GM19455 (cell line): Measurements from ENCODE around the gene TMEM156.
"Not testable (repeated sequence)": the region's sequence is repeated elsewhere in the genome, so short reads cannot be mapped to it uniquely, and the experiment has no call there.

Experiments
- ATAC-seq: cut with Tn5 transposase; IDR thresholded peaks from one replicate; pipeline ENCODE4 v1.9.1; 2021; ENCODE audit not compliant: unreplicated experiment

Gene TMEM156

DNA sequence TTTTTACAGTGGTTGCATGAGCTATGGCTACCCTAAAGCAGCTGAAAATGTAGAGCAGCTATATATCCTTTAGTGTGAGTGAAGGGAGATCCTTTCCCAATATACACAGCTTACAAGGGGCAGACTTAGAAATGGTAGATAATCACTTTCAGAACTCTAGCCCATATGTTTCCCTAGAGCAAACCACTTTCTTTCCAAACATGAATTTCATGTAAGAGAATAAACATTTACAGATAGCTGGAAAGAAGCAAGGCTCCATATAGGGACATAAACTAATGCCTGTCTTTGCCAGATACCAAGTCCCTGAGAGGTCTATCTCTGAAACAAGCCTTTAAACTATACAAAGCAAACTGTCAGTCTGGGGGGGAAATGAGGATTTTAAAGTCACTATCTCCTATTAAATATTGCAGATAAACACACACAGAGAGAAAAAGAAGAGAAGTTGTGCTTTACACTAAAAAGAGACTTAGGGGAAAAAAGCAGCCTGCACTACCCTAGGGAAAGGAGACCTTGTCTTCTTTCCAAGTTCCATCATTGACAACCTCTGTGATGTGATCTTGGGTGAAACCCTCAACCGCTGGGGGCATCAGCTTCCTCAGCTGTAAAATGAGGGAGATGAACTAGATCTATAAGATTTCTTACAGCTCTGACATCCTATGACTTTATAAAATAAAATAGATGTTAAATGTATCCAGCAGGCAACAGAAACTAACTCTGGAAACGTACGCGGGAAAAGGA is 73.6 kb downstream of the TMEM156 start:
- ATAC-seq: no peak

DNA sequence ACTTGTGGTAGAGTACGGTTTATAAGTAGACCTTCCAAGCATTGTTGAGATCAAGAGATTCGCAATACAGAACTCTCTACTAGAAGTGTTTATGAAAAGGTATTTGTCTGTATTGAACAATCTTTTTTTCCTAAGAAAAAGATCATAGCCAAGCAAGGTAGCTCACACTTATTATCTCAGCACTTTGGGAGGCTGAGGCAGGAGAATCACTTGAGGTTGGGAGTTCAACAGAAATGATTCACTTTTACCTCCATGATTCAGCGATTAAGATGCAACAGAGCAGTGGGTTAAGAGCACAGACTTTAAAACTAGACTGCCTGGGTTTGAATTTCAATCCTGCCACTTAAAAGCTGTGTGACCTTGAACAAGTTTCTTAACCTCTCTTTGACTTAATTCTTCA is 74.3 kb downstream of the TMEM156 start:
- ATAC-seq: no peak

DNA sequence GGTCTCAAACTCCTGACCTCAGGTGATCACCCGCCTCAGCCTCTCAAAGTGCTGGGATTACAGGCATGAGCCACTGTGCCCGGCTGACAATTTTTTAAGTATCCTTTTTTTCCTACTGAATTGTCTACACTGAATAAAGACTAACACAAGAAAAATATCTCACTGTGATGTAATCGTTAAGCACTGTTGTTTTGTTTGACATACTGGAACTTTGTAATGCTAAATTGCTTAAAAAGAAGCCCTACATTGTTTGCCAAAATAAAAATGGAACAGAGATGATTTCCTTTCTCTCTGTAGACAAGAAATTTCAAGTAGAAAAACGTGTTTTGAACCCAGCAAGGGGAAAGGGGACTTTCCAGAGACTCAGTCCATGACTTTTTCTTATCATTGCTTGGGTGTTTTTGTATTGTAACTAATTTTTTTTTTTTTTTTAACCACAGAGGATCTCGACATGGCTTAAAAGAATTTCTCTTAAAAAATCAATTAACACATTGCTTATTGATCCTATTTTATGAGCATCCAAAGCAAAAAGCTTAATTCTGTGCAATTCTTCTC is 74.9 kb downstream of the TMEM156 start:
- no peak for ATAC-seq

DNA sequence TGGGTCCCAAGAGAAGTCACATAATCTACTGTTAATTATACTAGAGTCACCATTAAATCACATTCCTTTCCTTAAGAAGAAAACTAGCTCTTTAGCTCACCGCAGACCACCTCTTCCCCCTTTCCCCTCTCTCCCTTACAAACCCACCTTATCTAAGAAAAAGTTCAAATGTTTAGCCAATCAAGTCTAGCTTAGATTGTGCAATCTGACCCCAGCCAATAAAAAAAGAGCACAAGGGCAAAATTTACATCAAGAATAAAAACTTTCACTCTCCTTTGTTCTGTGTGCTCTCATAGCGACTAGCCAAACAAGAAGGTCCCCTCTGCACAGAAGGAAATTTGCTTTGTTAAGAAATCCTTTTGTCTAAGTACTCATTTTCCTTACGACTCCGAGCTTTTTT is 76.3 kb downstream of the TMEM156 start:
- ATAC-seq: no peak

DNA sequence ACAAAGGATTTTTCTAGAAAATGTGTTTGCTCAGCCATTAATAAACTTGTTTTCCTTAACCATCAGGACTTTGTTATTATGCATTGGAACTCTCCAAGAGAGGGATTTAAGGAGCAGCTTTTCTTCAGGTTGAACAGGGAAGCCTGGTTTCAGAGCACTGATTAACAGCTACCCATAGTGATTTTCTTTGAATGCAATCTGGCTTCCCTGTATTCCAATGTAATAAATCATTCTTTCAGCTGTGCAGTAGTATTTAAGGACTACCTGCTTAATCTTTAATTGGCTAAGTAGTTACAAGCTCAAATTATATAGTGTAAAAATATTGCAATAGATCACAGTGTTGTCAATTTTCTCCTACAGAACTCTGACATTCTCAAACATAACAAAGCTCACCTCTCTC is 77.5 kb downstream of the TMEM156 start:
- no peak for ATAC-seq

DNA sequence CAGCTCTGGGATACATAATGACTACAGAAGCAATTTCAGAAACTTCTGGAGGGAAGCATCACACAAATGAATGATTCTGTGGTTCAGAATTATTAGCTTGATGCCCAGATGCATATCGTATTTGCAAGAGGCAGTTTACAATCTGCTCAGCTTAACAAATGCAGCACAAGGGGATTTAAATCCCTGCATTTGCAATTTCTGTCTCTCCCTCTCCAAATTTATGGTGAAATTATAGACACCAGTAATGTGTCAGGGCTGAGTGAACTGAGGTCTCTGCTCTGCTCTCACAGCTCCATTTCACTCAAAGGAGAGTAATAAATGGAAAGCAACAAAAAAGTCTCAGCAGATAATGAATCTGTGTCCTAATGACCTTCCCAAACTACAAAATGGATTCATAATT is 80.2 kb downstream of the TMEM156 start:
- ATAC-seq: no peak

DNA sequence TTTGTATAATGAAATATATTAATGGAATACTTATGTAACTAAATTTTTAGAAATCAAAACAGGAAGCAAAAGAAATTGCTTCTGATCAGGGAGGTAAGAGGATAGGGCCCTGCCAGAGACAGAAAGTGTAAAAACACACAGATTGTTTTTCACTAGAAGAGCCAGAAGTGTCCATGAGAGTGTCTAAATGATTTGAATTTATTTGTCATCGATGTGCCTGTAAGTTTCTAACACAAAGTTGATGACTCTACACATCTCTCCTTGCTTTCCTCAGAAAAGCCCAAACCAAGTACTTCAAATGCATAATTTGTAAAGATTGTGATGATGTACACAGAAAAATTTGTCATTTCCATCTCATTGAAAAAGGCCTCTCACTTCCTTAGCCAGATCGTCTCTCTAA is 80.6 kb downstream of the TMEM156 start:
- ATAC-seq: no peak

DNA sequence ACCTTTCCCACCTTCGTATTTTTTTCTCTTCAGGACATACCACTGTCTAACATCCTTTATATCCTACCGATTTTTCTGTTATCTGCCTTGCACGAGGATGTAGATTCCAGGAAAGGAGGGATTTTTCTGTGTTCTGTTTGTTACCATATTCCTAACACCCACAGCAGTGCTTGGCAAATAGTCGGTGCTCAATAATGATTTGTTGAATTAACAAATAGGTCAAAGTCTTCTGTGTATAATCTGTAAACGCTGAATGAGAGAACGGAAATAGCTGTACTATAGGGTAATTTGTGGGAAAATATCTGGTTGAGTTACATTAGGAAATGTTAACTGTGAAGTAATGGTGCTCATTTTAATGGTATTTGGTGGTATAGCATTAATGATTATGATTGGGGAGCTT is 81.5 kb downstream of the TMEM156 start:
- ATAC-seq: no peak

DNA sequence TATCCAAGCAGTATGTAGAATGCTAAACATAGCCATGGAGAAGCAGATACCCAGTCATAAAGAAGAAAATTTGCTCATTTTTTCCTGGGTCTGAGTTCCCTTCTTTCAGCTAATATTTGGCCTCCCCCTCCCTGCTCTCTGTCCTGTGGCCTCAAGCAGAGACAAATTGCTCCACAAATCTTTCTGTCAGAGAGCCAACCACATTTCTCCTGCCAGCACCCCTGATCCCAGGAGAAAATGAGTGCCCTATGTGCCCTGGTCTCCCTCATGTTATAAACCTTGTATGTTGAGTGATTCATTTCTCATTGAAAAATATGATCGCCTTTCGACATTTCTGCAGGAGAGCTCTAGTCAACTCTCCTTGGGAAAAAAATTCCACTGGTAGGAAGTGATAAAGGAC is 82.0 kb downstream of the TMEM156 start:
- ATAC-seq: no peak

DNA sequence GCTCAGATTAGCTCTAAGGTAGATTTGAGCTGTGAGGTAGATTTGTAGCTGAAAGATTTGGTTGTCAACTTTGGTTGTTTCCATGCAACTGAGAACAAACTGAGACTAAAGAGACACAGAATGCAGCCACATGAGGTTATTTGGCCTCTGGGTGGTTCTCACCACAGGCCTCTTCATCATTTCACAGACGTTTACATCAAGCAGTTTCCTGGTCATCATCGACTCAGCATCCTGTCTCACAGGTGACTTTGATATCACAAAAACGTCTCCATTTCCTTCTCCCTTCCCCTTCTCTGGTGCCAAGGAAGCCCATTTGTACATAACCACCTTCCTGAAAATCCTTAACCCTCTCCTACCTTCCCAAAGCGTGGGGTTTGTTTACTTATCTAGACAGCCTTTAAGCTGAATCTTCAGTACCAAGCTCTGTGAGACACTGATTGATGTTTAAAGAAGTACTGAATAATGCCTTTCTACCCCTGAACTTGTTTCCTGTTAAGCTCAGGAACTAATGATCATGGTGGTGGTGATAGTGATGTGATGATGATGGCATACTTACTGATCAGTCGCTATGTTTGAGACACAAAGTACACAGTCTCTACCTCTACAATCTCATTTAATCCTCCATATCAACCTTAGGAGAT is 82.7 kb downstream of the TMEM156 start:
- no peak for ATAC-seq

DNA sequence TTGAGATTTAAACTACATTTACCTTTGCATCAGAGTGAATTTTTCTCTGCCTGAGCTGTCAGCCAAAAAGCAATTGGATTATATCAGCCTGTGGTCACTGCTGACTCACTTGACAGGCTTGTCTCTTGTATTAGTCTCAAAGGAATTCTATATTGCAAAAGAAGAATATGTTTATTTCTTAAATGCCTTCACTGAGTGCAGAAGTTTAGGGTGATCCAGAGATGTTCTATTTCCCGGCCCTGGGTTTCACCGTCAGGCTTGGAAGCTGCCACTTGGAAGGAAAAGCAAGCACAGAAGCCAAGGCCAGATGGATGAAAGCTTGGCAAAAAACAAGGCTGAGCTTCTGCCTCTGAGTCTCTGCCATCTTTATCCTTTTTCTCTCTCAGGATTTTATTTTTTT is 83.7 kb downstream of the TMEM156 start:
- ATAC-seq: no peak

DNA sequence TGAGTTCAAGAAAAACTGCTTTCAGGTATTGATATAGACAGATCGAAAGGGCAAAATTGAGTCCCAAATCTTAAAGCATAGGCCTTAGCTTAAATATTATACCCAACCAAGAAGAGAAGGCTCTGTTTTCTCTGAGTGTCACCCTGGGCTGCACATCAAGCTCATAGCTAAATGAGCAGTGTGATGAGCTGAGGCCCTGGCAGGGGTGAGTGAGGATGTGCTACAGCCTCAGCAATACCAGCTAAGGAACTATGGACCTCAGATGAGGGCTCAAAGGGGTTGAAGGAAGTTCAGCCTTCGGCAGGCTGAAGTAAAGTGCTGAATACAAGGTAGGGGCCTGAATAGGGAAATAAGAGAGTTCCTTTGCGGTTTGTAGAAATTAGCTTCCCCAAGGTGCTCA is 85.3 kb downstream of the TMEM156 start:
- no peak for ATAC-seq

DNA sequence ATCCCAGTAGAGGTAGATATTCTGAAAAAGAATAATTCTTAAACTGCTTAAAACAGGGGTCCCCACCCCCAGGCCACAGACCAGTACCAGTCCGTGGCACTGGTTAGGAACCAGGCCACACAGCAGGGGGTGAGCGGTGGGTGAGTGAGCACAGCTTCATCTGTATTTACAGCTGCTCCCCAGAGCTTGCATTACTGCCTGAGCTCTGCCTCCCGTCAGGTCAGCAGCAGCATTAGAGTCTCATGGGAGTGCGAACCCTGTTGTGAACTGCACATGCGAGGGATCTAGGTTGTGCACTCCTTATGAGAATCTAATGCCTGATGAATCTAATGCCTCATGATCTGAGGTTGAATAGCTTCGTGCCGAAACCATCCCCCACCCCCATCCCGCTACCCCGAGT is 87.8 kb downstream of the TMEM156 start:
- ATAC-seq: no peak

DNA sequence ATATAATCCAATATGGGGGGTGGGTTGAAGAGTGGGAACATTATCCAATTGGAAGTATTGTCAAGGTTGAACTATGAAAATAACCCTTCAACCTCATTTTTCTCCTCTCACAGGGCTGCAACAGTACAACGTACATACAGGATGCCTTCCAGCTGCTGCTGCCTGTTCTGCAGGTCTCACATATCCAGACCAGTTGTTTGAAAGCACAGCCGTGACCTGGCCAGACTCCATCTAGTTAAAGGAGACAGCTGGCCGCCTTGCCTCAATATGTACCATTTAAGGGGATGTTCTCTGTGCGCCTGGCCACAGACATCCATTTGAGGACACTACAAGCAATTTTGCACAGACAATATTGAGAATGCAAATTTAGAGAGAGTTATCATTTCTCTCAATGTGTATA is 88.9 kb downstream of the TMEM156 start:
- no peak for ATAC-seq

DNA sequence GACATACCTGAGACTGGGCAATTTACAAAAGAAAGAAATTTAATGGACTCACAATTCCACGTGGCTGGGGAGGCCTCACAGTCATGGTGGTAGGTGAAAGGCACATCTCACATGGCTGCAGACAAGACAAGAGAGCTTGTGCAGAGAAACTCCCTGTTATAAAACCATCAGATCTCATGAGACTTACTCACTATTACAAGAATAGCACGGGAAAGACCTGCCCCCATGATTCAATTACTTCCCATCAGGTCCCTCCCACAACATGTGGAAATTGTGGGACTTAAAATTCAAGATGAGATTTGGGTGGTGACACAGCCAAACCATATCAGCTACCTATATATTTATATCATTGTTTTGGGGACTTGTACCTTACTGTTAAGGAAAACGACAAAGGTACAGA is 90.3 kb downstream of the TMEM156 start:
- ATAC-seq: not testable (repeated sequence)

DNA sequence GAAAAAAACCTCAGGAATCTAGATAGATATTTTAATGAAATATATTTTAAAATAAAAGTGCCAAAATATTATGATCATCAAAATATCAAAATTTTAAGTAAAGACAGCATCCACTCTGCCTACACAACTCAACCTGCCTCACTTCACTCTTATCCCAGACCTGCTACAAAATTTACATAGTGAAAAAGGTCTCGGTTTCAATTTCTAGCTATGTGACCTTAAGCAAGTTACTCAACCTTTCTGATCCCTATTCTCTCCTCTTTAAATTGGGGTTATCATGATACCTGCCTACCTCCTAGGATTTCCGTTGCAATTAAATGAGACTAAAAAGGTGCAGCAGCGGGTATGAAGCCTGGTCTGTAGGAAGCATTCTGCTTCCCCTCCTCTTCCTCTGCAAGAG is 91.7 kb downstream of the TMEM156 start:
- ATAC-seq: no peak

DNA sequence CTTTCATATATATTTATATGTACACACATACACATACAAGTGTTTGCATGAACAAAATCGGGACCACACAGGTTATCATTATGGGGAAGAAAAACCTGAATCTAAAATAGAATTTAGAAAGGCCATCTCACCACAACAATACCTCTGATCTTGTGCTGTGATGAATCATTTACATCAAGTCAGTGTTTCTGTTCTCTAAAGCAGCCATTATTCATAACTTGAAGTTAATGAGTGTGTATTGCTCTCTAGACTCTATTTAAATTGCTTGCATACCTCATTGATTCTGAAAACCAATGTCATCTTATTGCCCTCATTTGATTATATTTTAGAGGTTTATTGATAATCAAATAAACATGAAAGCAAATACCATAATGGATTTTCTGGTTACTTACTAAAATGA is 93.0 kb downstream of the TMEM156 start:
- peak; percentile 87 for ATAC-seq

DNA sequence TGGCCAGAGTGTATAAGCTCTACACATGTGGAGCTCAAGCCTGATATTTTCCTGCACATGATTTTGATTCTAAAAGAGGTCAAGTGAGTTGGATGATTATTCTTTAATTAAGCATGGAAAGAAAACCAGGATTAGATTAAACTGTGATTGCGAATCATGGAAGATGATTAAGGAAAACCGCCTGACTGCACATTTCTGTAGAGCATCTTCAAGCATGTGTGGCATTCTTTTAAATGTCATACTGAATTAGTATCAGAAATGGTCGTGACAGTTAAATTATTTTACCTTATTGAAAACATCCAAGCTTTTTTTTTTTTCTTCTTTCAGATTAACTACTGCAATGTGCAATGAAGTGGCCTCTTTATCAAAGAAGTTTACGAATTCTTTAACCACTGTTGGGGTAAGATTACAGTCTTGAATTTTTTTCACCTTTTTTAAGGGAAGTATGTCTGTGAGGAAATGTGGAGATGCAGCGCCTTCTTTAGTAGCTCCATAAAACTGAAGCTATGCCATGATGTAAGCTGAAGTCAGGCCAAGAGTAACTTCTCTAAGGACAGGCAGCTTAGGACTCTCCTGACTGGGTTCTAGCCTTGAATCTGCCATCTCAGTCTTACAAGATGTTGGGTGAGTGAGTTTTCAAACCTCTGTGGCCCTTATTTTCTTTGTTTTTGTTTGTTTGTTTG is 96.7 kb downstream of the TMEM156 start:
- ATAC-seq: no peak

DNA sequence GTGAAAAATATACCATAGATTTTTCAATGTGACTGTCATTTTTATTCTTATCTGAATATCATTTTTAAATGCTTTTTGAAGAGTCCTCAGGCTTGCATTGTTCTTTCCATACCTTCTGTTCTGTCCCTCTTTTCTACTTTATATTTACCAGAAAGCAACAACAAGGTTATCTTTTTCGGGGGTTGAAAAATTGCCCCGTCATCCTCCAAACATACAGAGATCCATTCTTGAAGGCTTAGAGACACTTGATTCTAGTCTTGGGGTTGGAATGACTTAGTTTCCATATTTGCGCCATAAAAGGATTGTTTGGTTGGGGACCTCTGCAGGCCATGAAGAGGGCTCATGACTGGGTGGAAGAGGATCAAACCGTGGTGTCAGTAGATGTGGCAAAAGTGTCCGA is 101.1 kb downstream of the TMEM156 start:
- ATAC-seq: no peak

DNA sequence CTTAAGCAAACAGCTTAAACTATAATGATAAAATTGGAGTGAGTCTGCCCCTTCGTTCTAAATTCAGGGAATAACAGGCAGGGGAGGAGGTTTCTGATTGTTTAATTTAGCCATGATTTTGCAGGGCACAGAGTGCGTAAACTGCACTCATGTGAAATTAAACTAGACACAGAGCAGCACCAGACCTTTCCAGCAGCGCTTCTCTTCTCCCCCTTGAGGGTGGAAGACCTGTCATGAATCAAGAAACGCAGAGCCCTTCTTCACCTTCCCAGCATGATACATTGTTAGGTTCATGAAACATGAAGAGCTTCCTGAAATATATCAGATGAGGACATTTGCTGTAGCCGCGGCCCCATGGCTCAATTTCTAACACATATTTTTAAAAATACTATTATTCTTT is 101.5 kb downstream of the TMEM156 start:
- ATAC-seq: no peak

DNA sequence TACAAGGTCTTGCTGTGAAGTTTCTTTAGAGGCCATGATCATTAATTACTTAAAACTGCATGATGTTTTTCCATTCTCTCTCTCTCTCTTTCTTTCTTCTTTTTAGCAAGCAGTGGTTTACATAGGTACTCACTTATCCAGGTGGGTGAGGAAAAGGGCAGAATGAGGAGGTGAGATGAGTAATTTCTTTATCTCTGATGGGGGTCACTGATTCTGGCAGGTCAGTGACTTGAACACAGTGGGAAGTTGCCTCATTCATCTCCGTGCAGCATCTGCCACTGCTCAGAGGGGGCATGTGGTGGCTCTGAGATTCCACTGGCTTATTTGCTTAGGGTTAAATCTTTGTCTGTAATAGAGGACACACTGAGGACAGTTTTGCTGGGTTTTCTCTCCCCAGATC is 102.0 kb downstream of the TMEM156 start:
- no peak for ATAC-seq

DNA sequence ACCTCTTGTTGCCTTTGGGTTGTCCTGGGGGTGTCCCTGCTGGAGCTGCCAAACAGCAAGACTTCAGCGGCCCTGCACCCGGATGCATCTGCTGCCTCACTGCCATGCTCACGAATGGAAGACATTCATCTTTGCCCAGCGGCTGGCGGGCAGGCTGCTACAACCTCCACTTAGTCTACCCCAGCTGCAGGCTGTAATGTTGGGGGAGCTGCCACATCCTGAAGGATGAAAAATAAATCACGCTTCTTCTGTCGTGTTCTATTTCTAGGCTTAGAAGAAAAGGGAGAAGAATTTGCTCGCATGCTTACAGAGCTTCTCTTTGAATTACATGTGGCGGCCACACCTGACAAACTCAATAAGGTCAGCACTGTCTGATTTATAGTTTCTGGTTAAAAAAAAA is 103.2 kb downstream of the TMEM156 start:
- no peak for ATAC-seq
